ENCODE results near the gene HS6ST2.

HS6ST2 gene

DNA sequence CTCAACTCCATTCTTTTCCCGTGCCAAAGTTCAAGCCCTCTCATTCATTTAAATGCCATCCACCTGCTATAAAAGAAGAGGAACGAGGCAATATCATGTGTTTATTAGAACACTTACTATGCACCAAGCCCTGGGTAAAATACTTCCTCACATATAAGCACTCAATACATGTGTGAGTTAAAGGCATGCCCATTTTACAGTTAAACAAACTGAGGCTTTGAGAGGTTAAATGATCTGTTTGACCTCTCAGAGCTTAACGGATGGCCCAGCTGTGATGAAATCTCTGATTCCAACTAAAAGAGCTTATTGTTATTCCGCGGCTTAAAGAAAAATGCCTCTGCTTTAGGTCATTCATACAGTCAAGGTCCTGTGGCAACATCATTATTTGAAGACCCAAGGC, 124.3 kb downstream of the HS6ST2 start:
- Histone ChIP-seq H3K18ac (ENCODE audit: low read length) (no peak overlapping the region), H2AK5ac (ENCODE audit: low read depth, low read length) (no peak overlapping the region), H3K9ac (ENCODE audit: low read depth, low read length, poor library complexity) (no peak overlapping the region), H2BK15ac (ENCODE audit: low read length) (no peak overlapping the region), H2AFZ (ENCODE audit: low read length) (no peak overlapping the region), H3K4ac (ENCODE audit: low read length) (no peak overlapping the region), H4K8ac (ENCODE audit: low read depth, low read length) (no peak overlapping the region), H3K27ac (replicated peaks; ENCODE audit: low read length) (no peak overlapping the region), H3K36me3 (replicated peaks in 1 of 2; ENCODE audit: control insufficient read depth in 2 of 2, insufficient read depth in 2 of 2, low read length in 2 of 2) (no peaks in the 10 kb centered on the region), H3K27me3 (ENCODE audit: control insufficient read depth in 3 of 3, insufficient read depth in 3 of 3, low read depth in 1 of 3, low read length in 3 of 3) (peaks cover 0 to 3% (median 0%) of the 10 kb centered on the region in 3 experiments), H3K4me3 (ENCODE audit: low read length in 2 of 2) (no peak overlapping the region), H2BK12ac (ENCODE audit: low read length) (no peak overlapping the region), H2BK5ac (ENCODE audit: low read length) (no peak overlapping the region), H3K79me1 (ENCODE audit: low read depth, low read length) (no peaks in the 10 kb centered on the region), H3K9me3 (replicated peaks in 1 of 2; ENCODE audit: control insufficient read depth in 2 of 2, insufficient read depth in 1 of 2, low read depth in 1 of 2, low read length in 2 of 2) (no peaks in the 10 kb centered on the region), H2BK120ac (ENCODE audit: low read depth, low read length) (no peak overlapping the region), H3K23ac (ENCODE audit: low read depth, low read length, poor library complexity) (no peak overlapping the region), H3K4me2 (ENCODE audit: insufficient read depth, low read length, poor library complexity, severe bottlenecking) (no peak overlapping the region), H4K91ac (ENCODE audit: low read depth, low read length, poor library complexity) (no peak overlapping the region), H3K14ac (ENCODE audit: low read length) (no peak overlapping the region), H3K4me1 (ENCODE audit: control insufficient read depth in 2 of 2, insufficient read depth in 1 of 2, low read depth in 1 of 2, low read length in 2 of 2) (peaks cover 3% of the 10 kb centered on the region in 2 donors)
- no CpG with 5 or more reads among the region's 5 CpGs for WGBS, 2 donors (ENCODE audit: extremely low coverage in 2 of 2, insufficient read length in 2 of 2, insufficient replicate concordance in 1 of 2)
- no peak for DNase-seq (ENCODE audit: low spot score)

- Histone ChIP-seq H3K4me3 (ENCODE audit: low read length in 2 of 2) (no peak overlapping the region), H3K14ac (ENCODE audit: low read length) (no peak overlapping the region), H2AK5ac (ENCODE audit: low read depth, low read length) (no peak overlapping the region), H3K79me1 (ENCODE audit: low read depth, low read length) (no peaks in the 10 kb centered on the region), H2AFZ (ENCODE audit: low read length) (no peak overlapping the region), H3K9me3 (replicated peaks in 1 of 2; ENCODE audit: control insufficient read depth in 2 of 2, insufficient read depth in 1 of 2, low read depth in 1 of 2, low read length in 2 of 2) (no peaks in the 10 kb centered on the region), H2BK12ac (ENCODE audit: low read length) (no peak overlapping the region), H3K18ac (ENCODE audit: low read length) (no peak overlapping the region), H3K27me3 (ENCODE audit: control insufficient read depth in 3 of 3, insufficient read depth in 3 of 3, low read depth in 1 of 3, low read length in 3 of 3) (peaks cover 0 to 3% (median 0%) of the 10 kb centered on the region in 3 experiments), H3K4ac (ENCODE audit: low read length) (no peak overlapping the region), H3K27ac (replicated peaks; ENCODE audit: low read length) (no peak overlapping the region), H3K9ac (ENCODE audit: low read depth, low read length, poor library complexity) (no peak overlapping the region), H3K23ac (ENCODE audit: low read depth, low read length, poor library complexity) (no peak overlapping the region), H2BK120ac (ENCODE audit: low read depth, low read length) (no peak overlapping the region), H2BK5ac (ENCODE audit: low read length) (no peak overlapping the region), H3K4me2 (ENCODE audit: insufficient read depth, low read length, poor library complexity, severe bottlenecking) (no peak overlapping the region), H3K4me1 (ENCODE audit: control insufficient read depth in 2 of 2, insufficient read depth in 1 of 2, low read depth in 1 of 2, low read length in 2 of 2) (peaks cover 3% of the 10 kb centered on the region in 2 donors), H4K91ac (ENCODE audit: low read depth, low read length, poor library complexity) (no peak overlapping the region), H3K36me3 (replicated peaks in 1 of 2; ENCODE audit: control insufficient read depth in 2 of 2, insufficient read depth in 2 of 2, low read length in 2 of 2) (no peaks in the 10 kb centered on the region), H4K8ac (ENCODE audit: low read depth, low read length) (no peak overlapping the region), H2BK15ac (ENCODE audit: low read length) (no peak overlapping the region)
- no peak for DNase-seq (ENCODE audit: low spot score)
- WGBS, 2 donors (ENCODE audit: extremely low coverage in 2 of 2, insufficient read length in 2 of 2, insufficient replicate concordance in 1 of 2): no CpG with 5 or more reads among the region's 2 CpGs
Observed at GRCh38 chrX:132833373-132833772, 125.1 kb downstream of the HS6ST2 start.

DNA sequence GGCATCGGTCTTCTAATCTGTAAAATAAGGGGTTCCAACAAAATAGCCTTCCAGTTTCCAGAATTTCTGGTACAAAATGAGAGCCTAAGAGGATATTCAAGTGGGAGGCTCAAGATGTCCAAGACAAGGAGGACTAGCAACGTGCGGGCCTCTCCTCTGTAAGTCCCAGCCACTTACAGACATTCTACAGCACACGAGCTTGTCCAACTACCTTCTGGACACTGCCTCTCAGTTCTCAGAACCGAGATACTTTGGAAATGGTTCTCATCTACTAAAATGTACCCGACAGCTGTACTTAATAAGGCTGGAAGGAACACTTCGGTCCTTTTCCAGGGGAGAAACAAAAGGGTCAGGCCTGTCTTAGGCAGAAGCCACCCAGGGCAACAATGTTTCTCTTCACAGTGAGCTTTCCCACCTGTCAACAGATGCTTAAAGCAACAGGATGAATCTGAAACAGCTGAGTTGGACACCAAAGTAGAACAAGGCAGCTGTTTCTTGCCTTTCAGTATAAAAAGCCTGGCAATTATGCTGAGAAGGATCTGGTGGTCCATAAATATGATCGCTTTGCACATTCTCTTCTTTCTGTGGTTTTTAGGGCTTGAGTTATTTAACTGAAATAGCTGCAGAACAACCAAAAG, 127.0 kb downstream of the HS6ST2 start:
- Histone ChIP-seq H2AK5ac (ENCODE audit: low read depth, low read length) (no peak overlapping the region), H2BK5ac (ENCODE audit: low read length) (no peak overlapping the region), H3K4me3 (ENCODE audit: low read length in 2 of 2) (no peak overlapping the region), H3K9me3 (replicated peaks in 1 of 2; ENCODE audit: control insufficient read depth in 2 of 2, insufficient read depth in 1 of 2, low read depth in 1 of 2, low read length in 2 of 2) (no peaks in the 10 kb centered on the region), H3K14ac (ENCODE audit: low read length) (no peak overlapping the region), H3K9ac (ENCODE audit: low read depth, low read length, poor library complexity) (no peak overlapping the region), H3K79me1 (ENCODE audit: low read depth, low read length) (no peaks in the 10 kb centered on the region), H2AFZ (ENCODE audit: low read length) (no peak overlapping the region), H2BK15ac (ENCODE audit: low read length) (no peak overlapping the region), H3K23ac (ENCODE audit: low read depth, low read length, poor library complexity) (no peak overlapping the region), H3K4me1 (ENCODE audit: control insufficient read depth in 2 of 2, insufficient read depth in 1 of 2, low read depth in 1 of 2, low read length in 2 of 2) (no peaks in the 10 kb centered on the region), H3K36me3 (replicated peaks in 1 of 2; ENCODE audit: control insufficient read depth in 2 of 2, insufficient read depth in 2 of 2, low read length in 2 of 2) (no peaks in the 10 kb centered on the region), H2BK12ac (ENCODE audit: low read length) (no peak overlapping the region), H3K27me3 (ENCODE audit: control insufficient read depth in 3 of 3, insufficient read depth in 3 of 3, low read depth in 1 of 3, low read length in 3 of 3) (peaks cover 0 to 3% (median 0%) of the 10 kb centered on the region in 3 experiments), H3K4me2 (ENCODE audit: insufficient read depth, low read length, poor library complexity, severe bottlenecking) (no peak overlapping the region), H3K18ac (ENCODE audit: low read length) (no peak overlapping the region), H4K91ac (ENCODE audit: low read depth, low read length, poor library complexity) (no peak overlapping the region), H3K27ac (replicated peaks; ENCODE audit: low read length) (no peak overlapping the region), H3K4ac (ENCODE audit: low read length) (no peak overlapping the region), H2BK120ac (ENCODE audit: low read depth, low read length) (no peak overlapping the region), H4K8ac (ENCODE audit: low read depth, low read length) (no peak overlapping the region)
- no CpG with 5 or more reads among the region's 8 CpGs for WGBS, 2 donors (ENCODE audit: extremely low coverage in 2 of 2, insufficient read length in 2 of 2, insufficient replicate concordance in 1 of 2)
- DNase-seq (ENCODE audit: low spot score): no peak

- Histone ChIP-seq H2BK5ac (ENCODE audit: low read length) (no peak overlapping the region), H3K9ac (ENCODE audit: low read depth, low read length, poor library complexity) (no peak overlapping the region), H2BK15ac (ENCODE audit: low read length) (no peak overlapping the region), H3K23ac (ENCODE audit: low read depth, low read length, poor library complexity) (no peak overlapping the region), H3K14ac (ENCODE audit: low read length) (no peak overlapping the region), H3K27me3 (ENCODE audit: control insufficient read depth in 3 of 3, insufficient read depth in 3 of 3, low read depth in 1 of 3, low read length in 3 of 3) (no peaks in the 10 kb centered on the region), H2AFZ (ENCODE audit: low read length) (no peak overlapping the region), H2BK12ac (ENCODE audit: low read length) (no peak overlapping the region), H3K79me1 (ENCODE audit: low read depth, low read length) (no peaks in the 10 kb centered on the region), H3K9me3 (replicated peaks in 1 of 2; ENCODE audit: control insufficient read depth in 2 of 2, insufficient read depth in 1 of 2, low read depth in 1 of 2, low read length in 2 of 2) (no peaks in the 10 kb centered on the region), H3K18ac (ENCODE audit: low read length) (no peak overlapping the region), H2BK120ac (ENCODE audit: low read depth, low read length) (no peak overlapping the region), H3K27ac (replicated peaks; ENCODE audit: low read length) (no peak overlapping the region), H2AK5ac (ENCODE audit: low read depth, low read length) (no peak overlapping the region), H3K4ac (ENCODE audit: low read length) (no peak overlapping the region), H3K4me2 (ENCODE audit: insufficient read depth, low read length, poor library complexity, severe bottlenecking) (no peak overlapping the region), H4K8ac (ENCODE audit: low read depth, low read length) (no peak overlapping the region), H4K91ac (ENCODE audit: low read depth, low read length, poor library complexity) (no peak overlapping the region), H3K36me3 (replicated peaks in 1 of 2; ENCODE audit: control insufficient read depth in 2 of 2, insufficient read depth in 2 of 2, low read length in 2 of 2) (no peaks in the 10 kb centered on the region), H3K4me3 (ENCODE audit: low read length in 2 of 2) (no peak overlapping the region), H3K4me1 (ENCODE audit: control insufficient read depth in 2 of 2, insufficient read depth in 1 of 2, low read depth in 1 of 2, low read length in 2 of 2) (peaks cover 6 to 19% of the 10 kb centered on the region in 2 donors)
- WGBS, 2 donors (ENCODE audit: extremely low coverage in 2 of 2, insufficient read length in 2 of 2, insufficient replicate concordance in 1 of 2): no CpG with 5 or more reads among the region's 2 CpGs
- DNase-seq (ENCODE audit: low spot score): no peak
Observed at GRCh38 chrX:132822634-132823012, 135.8 kb downstream of the HS6ST2 start.

Data from neuronal stem cell (in vitro differentiated cells).